ENCODE measurements around the gene CCM2L. TPM values are rescaled to one million over a fixed set of nuclear protein-coding genes. Genes with fewer than 3 reads are reported as not detected.
A peak's percentile ranks its signal among the peaks of the same experiment; 100 is the strongest.

CCM2L gene
- total RNA-seq, 5 donors from 2014 or later (not counting 1 experiment from before 2014, with no cell fraction given): not detected

DNA sequence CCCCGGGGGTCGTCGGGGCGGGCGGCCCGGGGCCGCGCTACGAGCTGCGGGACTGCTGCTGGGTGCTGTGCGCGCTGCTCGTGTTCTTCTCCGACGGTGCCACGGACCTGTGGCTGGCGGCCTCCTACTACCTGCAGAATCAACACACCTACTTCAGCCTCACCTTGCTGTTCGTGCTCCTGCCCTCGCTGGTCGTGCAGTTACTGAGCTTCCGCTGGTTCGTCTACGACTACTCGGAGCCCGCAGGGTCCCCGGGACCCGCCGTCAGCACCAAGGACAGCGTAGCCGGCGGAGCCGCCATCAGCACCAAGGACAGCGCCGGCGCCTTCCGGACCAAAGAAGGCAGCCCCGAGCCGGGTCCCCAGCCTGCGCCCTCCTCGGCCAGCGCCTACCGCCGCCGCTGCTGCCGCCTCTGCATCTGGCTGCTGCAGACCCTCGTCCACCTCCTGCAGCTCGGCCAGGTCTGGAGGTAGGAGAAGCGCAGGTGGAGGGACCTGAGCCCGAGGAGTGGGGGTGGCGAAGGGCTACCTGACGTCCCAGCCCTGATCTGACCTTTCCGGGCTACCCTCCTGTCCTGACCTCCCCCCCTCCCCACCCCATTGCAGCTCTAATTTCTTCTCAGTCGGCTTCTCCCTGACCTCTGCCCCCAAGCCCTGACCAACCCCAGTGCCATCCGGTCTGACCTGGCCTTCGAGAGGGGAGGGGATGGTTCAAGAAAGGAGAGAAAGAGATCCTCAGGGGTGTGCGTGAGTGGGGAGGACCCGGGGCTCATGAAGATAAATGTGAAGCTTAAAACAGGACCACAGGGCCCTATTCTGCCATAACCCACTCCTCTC is 41.7 kb upstream of the CCM2L start:
- no peak overlapping the region for H3K27ac ChIP-seq (ENCODE audit: low read length)
- H3K4me1 ChIP-seq (ENCODE audit: control insufficient read depth in 1 of 2, extremely low read depth in 1 of 2, insufficient read depth in 2 of 2, low read length in 2 of 2): peaks cover 0 to 12% of the 10 kb centered on the region in 2 experiments
- Mint-ChIP-seq H3K4me3 (peak overlapping the region; percentile 75 to 82 (median 82)), H3K36me3 (no peaks in the 10 kb centered on the region), H3K27ac (no peak overlapping the region), H3K27me3 (peaks cover 52 to 71% of the 10 kb centered on the region in 2 donors), H3K9me3 (no peaks in the 10 kb centered on the region), H3K4me1 (peaks cover 0 to 12% (median 6%) of the 10 kb centered on the region in 3 donors)
- no peaks in the 10 kb centered on the region for H3K9me3 ChIP-seq
- CTCF ChIA-PET: interaction anchor here (0.6 to 1.2 kb wide), 4 partner anchors 14 to 23 kb away, joined by 3 to 5 read pairs (median 4); partner anchors contain the start of gene PDRG1 (in 1 of the 2)
- POLR2A ChIA-PET: interaction anchor here in 1 of 2 donors (1.2 kb wide), 1 partner anchor 15 kb away, joined by 8 read pairs; no protein-coding TSS in a partner anchor
- H3K27me3 ChIP-seq (replicated peaks in 1 of 2; ENCODE audit: control insufficient read depth in 2 of 2, extremely low read depth in 1 of 2, insufficient read depth in 2 of 2, low read length in 1 of 2): peaks cover 2 to 50% of the 10 kb centered on the region in 2 experiments
- ATAC-seq (replicated peaks in 1 of 4) (peak; percentile 80 to 91 (median 89)), DNase-seq (peak; percentile 63 to 90 (median 79))
- no peak overlapping the region for H3K4me3 ChIP-seq (ENCODE audit: control insufficient read depth in 1 of 2, extremely low read depth in 1 of 2, low read length in 1 of 2)
- no peaks in the 10 kb centered on the region for H3K36me3 ChIP-seq (ENCODE audit: control insufficient read depth in 2 of 2, extremely low read depth in 1 of 2, insufficient read depth in 1 of 2, low read length in 1 of 2)
- WGBS (ENCODE audit: insufficient coverage): 4% methylated on average over 50 of the region's 57 CpGs

DNA sequence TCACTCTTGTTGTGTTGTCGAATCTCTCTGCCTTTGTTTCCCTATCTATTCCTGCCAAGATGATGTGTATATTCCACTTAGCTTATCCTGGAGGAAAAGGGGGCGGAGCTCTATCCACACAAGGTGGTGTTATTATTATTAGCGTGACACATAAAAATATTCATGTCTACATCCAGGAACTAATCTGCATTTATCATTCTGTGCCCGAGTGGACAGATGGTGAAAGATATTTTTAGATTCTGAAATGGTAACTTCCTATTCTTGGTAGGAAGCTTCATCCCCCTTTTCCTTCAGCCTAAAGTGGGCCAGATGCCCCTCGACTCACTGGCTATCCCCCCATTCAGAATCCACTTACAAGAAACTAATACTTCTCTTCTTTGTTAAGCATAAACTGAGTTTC is 40.2 kb upstream of the CCM2L start:
- no peak for ATAC-seq (replicated peaks in 1 of 4)
- no peak overlapping the region for H3K4me3 ChIP-seq (ENCODE audit: control insufficient read depth in 1 of 2, extremely low read depth in 1 of 2, low read length in 1 of 2)
- H3K27me3 ChIP-seq (replicated peaks in 1 of 2; ENCODE audit: control insufficient read depth in 2 of 2, extremely low read depth in 1 of 2, insufficient read depth in 2 of 2, low read length in 1 of 2): peaks cover 2 to 59% of the 10 kb centered on the region in 2 experiments
- H3K4me3 Mint-ChIP-seq: peak overlapping the region in 1 of 3 donors; percentile 11
- no CpG with 5 or more reads among the region's 5 CpGs for WGBS (ENCODE audit: insufficient coverage)
- H3K9me3 ChIP-seq: no peaks in the 10 kb centered on the region
- no peak overlapping the region for H3K27ac ChIP-seq (ENCODE audit: low read length)
- no peaks in the 10 kb centered on the region for H3K9me3 Mint-ChIP-seq
- DNase-seq: no peak
- CTCF ChIA-PET: interaction anchor here (0.6 to 1.6 kb wide), 3 partner anchors 15 to 18 kb away, joined by 3 to 4 read pairs (median 3); partner anchors contain the start of gene PDRG1 (in 1 of the 2)
- H3K27me3 Mint-ChIP-seq: peaks cover 55 to 66% of the 10 kb centered on the region in 2 donors
- H3K27ac Mint-ChIP-seq: no peak overlapping the region
- peaks cover 0 to 12% (median 6%) of the 10 kb centered on the region in 3 donors for H3K4me1 Mint-ChIP-seq
- H3K36me3 Mint-ChIP-seq: no peaks in the 10 kb centered on the region
- no peaks in the 10 kb centered on the region for H3K36me3 ChIP-seq (ENCODE audit: control insufficient read depth in 2 of 2, extremely low read depth in 1 of 2, insufficient read depth in 1 of 2, low read length in 1 of 2)
- POLR2A ChIA-PET: interaction anchor here in 1 of 2 donors (1.1 kb wide), 1 partner anchor 110 kb away, joined by 3 read pairs; no protein-coding TSS in a partner anchor
- peaks cover 0 to 12% of the 10 kb centered on the region in 2 experiments for H3K4me1 ChIP-seq (ENCODE audit: control insufficient read depth in 1 of 2, extremely low read depth in 1 of 2, insufficient read depth in 2 of 2, low read length in 2 of 2)

DNA sequence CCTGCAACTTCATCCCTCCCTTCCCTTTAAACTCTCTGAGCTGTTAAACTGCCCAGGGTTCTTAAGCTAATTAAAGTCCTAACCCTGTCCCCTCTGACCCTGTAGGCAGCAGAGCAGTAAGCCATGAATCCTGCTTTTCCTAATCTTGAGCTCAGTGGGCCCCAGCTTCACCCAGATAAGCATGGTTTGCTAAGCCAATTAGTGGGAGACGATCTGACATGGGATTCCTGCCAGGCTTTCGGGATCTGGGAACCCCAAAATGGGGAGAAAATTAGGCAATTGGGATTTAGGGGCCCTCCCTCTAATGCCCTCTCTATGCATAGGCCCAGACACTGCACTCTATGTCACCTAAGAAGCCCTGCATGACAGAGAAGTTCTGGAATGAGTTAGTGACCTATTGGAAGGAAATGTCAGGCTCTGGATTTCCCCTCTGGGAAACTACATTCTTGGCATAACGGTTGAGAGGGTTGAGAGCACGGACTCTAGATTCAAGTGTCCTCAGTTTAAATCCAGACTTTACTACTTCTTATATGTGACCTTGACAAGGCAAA is 37.7 kb upstream of the CCM2L start:
- CTCF ChIA-PET: interaction anchor here in 1 of 2 donors (1.1 to 1.6 kb wide), 2 partner anchors 9 to 21 kb away, joined by 4 to 6 read pairs; partner anchors contain the start of gene PDRG1
- Mint-ChIP-seq H3K36me3 (no peaks in the 10 kb centered on the region), H3K9me3 (no peaks in the 10 kb centered on the region), H3K4me1 (peaks cover 0 to 7% (median 2%) of the 10 kb centered on the region in 3 donors), H3K27ac (no peak overlapping the region), H3K4me3 (no peak overlapping the region), H3K27me3 (peaks cover 47 to 52% of the 10 kb centered on the region in 2 donors)
- Histone ChIP-seq H3K4me1 (ENCODE audit: control insufficient read depth in 1 of 2, extremely low read depth in 1 of 2, insufficient read depth in 2 of 2, low read length in 2 of 2) (peaks cover 0 to 12% of the 10 kb centered on the region in 2 experiments), H3K4me3 (ENCODE audit: control insufficient read depth in 1 of 2, extremely low read depth in 1 of 2, low read length in 1 of 2) (no peak overlapping the region), H3K36me3 (ENCODE audit: control insufficient read depth in 2 of 2, extremely low read depth in 1 of 2, insufficient read depth in 1 of 2, low read length in 1 of 2) (no peaks in the 10 kb centered on the region), H3K27me3 (replicated peaks in 1 of 2; ENCODE audit: control insufficient read depth in 2 of 2, extremely low read depth in 1 of 2, insufficient read depth in 2 of 2, low read length in 1 of 2) (peaks cover 2 to 46% of the 10 kb centered on the region in 2 experiments), H3K9me3 (no peaks in the 10 kb centered on the region), H3K27ac (ENCODE audit: low read length) (no peak overlapping the region)
- DNase-seq (no peak), ATAC-seq (replicated peaks in 1 of 4) (no peak)
- WGBS (ENCODE audit: insufficient coverage): no CpG with 5 or more reads among the region's 4 CpGs
- POLR2A ChIA-PET: no interaction called here

GRCh38 chr20:31974296-31974695 is 35.9 kb upstream of the CCM2L start:
- Histone ChIP-seq H3K27ac (ENCODE audit: low read length) (no peak overlapping the region), H3K27me3 (replicated peaks in 1 of 2; ENCODE audit: control insufficient read depth in 2 of 2, extremely low read depth in 1 of 2, insufficient read depth in 2 of 2, low read length in 1 of 2) (peaks cover 2 to 32% of the 10 kb centered on the region in 2 experiments), H3K4me3 (ENCODE audit: control insufficient read depth in 1 of 2, extremely low read depth in 1 of 2, low read length in 1 of 2) (no peak overlapping the region), H3K4me1 (ENCODE audit: control insufficient read depth in 1 of 2, extremely low read depth in 1 of 2, insufficient read depth in 2 of 2, low read length in 2 of 2) (no peaks in the 10 kb centered on the region), H3K9me3 (no peaks in the 10 kb centered on the region), H3K36me3 (ENCODE audit: control insufficient read depth in 2 of 2, extremely low read depth in 1 of 2, insufficient read depth in 1 of 2, low read length in 1 of 2) (no peaks in the 10 kb centered on the region)
- no peaks in the 10 kb centered on the region for H3K9me3 Mint-ChIP-seq
- no peak for DNase-seq
- H3K27ac Mint-ChIP-seq: no peak overlapping the region
- no peaks in the 10 kb centered on the region for H3K36me3 Mint-ChIP-seq
- H3K4me3 Mint-ChIP-seq: no peak overlapping the region
- CTCF ChIA-PET: no interaction called here
- H3K4me1 Mint-ChIP-seq: peaks cover 0 to 2% (median 0%) of the 10 kb centered on the region in 3 donors
- WGBS (ENCODE audit: insufficient coverage): no CpG with 5 or more reads among the region's 2 CpGs
- ATAC-seq (replicated peaks in 1 of 4): no peak
- POLR2A ChIA-PET: no interaction called here
- peaks cover 46 to 47% of the 10 kb centered on the region in 2 donors for H3K27me3 Mint-ChIP-seq

- Mint-ChIP-seq H3K4me1 (no peaks in the 10 kb centered on the region), H3K9me3 (no peaks in the 10 kb centered on the region), H3K36me3 (no peaks in the 10 kb centered on the region), H3K27ac (no peak overlapping the region), H3K27me3 (peaks cover 44 to 46% of the 10 kb centered on the region in 2 donors), H3K4me3 (no peak overlapping the region)
- no peaks in the 10 kb centered on the region for H3K36me3 ChIP-seq (ENCODE audit: control insufficient read depth in 2 of 2, extremely low read depth in 1 of 2, insufficient read depth in 1 of 2, low read length in 1 of 2)
- H3K27ac ChIP-seq (ENCODE audit: low read length): no peak overlapping the region
- H3K4me3 ChIP-seq (ENCODE audit: control insufficient read depth in 1 of 2, extremely low read depth in 1 of 2, low read length in 1 of 2): no peak overlapping the region
- no peaks in the 10 kb centered on the region for H3K4me1 ChIP-seq (ENCODE audit: control insufficient read depth in 1 of 2, extremely low read depth in 1 of 2, insufficient read depth in 2 of 2, low read length in 2 of 2)
- WGBS (ENCODE audit: insufficient coverage): 65% methylated on average over 4 of the region's 10 CpGs
- CTCF ChIA-PET: no interaction called here
- no peaks in the 10 kb centered on the region for H3K9me3 ChIP-seq
- H3K27me3 ChIP-seq (replicated peaks in 1 of 2; ENCODE audit: control insufficient read depth in 2 of 2, extremely low read depth in 1 of 2, insufficient read depth in 2 of 2, low read length in 1 of 2): peaks cover 2 to 36% of the 10 kb centered on the region in 2 experiments
- POLR2A ChIA-PET: no interaction called here
- ATAC-seq (replicated peaks in 1 of 4): no peak
- no peak for DNase-seq
These were observed 35.2 kb upstream of the CCM2L start for GRCh38 chr20:31974951-31975487.

DNA sequence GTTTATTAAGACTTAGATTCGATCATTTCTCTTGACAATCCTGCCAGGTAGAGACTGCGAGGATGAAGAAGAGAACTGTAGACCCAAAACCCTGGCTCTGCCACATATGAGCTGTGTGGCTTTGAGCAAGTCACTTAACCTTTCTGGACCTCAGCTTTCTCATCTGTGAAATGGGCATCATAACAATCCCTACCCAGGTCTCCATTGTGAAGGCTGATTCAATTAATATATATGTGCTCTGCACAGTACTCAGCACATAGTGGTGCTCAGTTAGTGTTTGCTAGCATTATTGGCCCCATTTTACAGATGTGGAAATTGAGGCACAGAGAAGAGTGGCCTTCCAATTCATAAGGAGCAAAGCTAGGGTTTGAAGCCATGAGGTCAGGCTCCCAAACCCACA is 34.4 kb upstream of the CCM2L start:
- Histone ChIP-seq H3K27ac (ENCODE audit: low read length) (no peak overlapping the region), H3K4me1 (ENCODE audit: control insufficient read depth in 1 of 2, extremely low read depth in 1 of 2, insufficient read depth in 2 of 2, low read length in 2 of 2) (no peaks in the 10 kb centered on the region), H3K4me3 (ENCODE audit: control insufficient read depth in 1 of 2, extremely low read depth in 1 of 2, low read length in 1 of 2) (no peak overlapping the region), H3K36me3 (ENCODE audit: control insufficient read depth in 2 of 2, extremely low read depth in 1 of 2, insufficient read depth in 1 of 2, low read length in 1 of 2) (no peaks in the 10 kb centered on the region), H3K9me3 (no peaks in the 10 kb centered on the region), H3K27me3 (replicated peaks in 1 of 2; ENCODE audit: control insufficient read depth in 2 of 2, extremely low read depth in 1 of 2, insufficient read depth in 2 of 2, low read length in 1 of 2) (peaks cover 2 to 44% of the 10 kb centered on the region in 2 experiments)
- no CpG with 5 or more reads among the region's 2 CpGs for WGBS (ENCODE audit: insufficient coverage)
- H3K9me3 Mint-ChIP-seq: no peaks in the 10 kb centered on the region
- ChIA-PET POLR2A (interaction anchor here in 1 of 2 donors (0.6 kb wide), 1 partner anchor 709 kb away, joined by 8 read pairs; no protein-coding TSS in a partner anchor), CTCF (no interaction called here)
- DNase-seq: no peak
- H3K27ac Mint-ChIP-seq: no peak overlapping the region
- peaks cover 36 to 40% of the 10 kb centered on the region in 2 donors for H3K27me3 Mint-ChIP-seq
- ATAC-seq (replicated peaks in 1 of 4): no peak
- H3K36me3 Mint-ChIP-seq: no peaks in the 10 kb centered on the region
- no peaks in the 10 kb centered on the region for H3K4me1 Mint-ChIP-seq
- no peak overlapping the region for H3K4me3 Mint-ChIP-seq

Data from T-cell (primary cell).